KMS-11 (cell line): ENCODE results near the gene LY6G5B.

Experiments
- H2AFZ ChIP-seq: fragments of 200-600 bp; sonication (generic); 2 replicates; pipeline ENCODE4 v1.6.1; 2016; ENCODE audit warnings: antibody characterized with exemption, mixed run types, low read depth
- H3K27ac ChIP-seq: fragments of 200-600 bp; sonication (generic); 2 replicates; pipeline ENCODE4 v1.6.1; 2016; ENCODE audit warnings: mild to moderate bottlenecking, mixed run types
- H3K27me3 ChIP-seq: fragments of 200-600 bp; sonication (generic); 2 replicates; pipeline ENCODE4 v1.6.1; 2017; ENCODE audit warnings: mild to moderate bottlenecking, low read depth, mixed run types, moderate library complexity; ENCODE audit not compliant: insufficient read depth
- H3K36me3 ChIP-seq: fragments of 200-600 bp; sonication (generic); 2 replicates; pipeline ENCODE4 v1.6.1; 2017; ENCODE audit warnings: mild to moderate bottlenecking, mixed run types; ENCODE audit not compliant: insufficient read depth
- H3K4me1 ChIP-seq: fragments of 200-600 bp; sonication (generic); 2 replicates; pipeline ENCODE4 v1.6.1; 2016; ENCODE audit warnings: mild to moderate bottlenecking, low read depth, mixed run types; ENCODE audit not compliant: poor library complexity, severe bottlenecking
- H3K4me2 ChIP-seq: fragments of 200-600 bp; sonication (generic); 2 replicates; pipeline ENCODE4 v1.7.0; 2016; ENCODE audit warnings: mild to moderate bottlenecking, mixed run types
- H3K4me3 ChIP-seq: fragments of 200-600 bp; sonication (generic); IDR thresholded peaks from 2 replicates; pipeline ENCODE4 v1.6.1; 2017; ENCODE audit warnings: low read depth, low read length, mixed read lengths; ENCODE audit not compliant: insufficient read depth
- H3K79me2 ChIP-seq: fragments of 200-600 bp; sonication (generic); 2 replicates; pipeline ENCODE4 v1.6.1; 2016; ENCODE audit warnings: low read depth, mixed run types; ENCODE audit not compliant: insufficient read depth
- H3K9ac ChIP-seq: fragments of 200-600 bp; sonication (generic); 2 replicates; pipeline ENCODE4 v1.6.1; 2016; ENCODE audit warnings: mild to moderate bottlenecking, mixed run types
- H4K20me1 ChIP-seq: fragments of 200-600 bp; sonication (generic); 2 replicates; pipeline ENCODE4 v1.6.1; 2016; ENCODE audit warnings: mild to moderate bottlenecking, mixed run types; ENCODE audit not compliant: insufficient read depth
- TF ChIP-seq, protein P1 (sequence below): fragments of 200-600 bp; sonication (generic); conservative IDR thresholded peaks from 2 replicates; pipeline ENCODE4 v1.6.1; 2017; ENCODE audit warnings: low read depth, mild to moderate bottlenecking, antibody characterized with exemption, low read length, moderate library complexity, mixed read lengths

The LY6G5B gene

GRCh38 chr6:31692886-31693285 lies 23.1 kb downstream of the LY6G5B start:
- peaks cover 8% of the 10 kb centered on the region for H3K4me1 ChIP-seq
- H3K4me3 ChIP-seq = no peak overlapping the region
- no peaks in the 10 kb centered on the region; the same call in 1 of the 2 replicates for H3K79me2 ChIP-seq
- no peak overlapping the region for H3K9ac ChIP-seq
- no peaks in the 10 kb centered on the region for H3K27me3 ChIP-seq
- H3K27ac ChIP-seq = no peak overlapping the region
- no peaks in the 10 kb centered on the region for H4K20me1 ChIP-seq
- no peak overlapping the region for H3K4me2 ChIP-seq
- H2AFZ ChIP-seq = no peak overlapping the region
- TF ChIP-seq, protein P1, sequence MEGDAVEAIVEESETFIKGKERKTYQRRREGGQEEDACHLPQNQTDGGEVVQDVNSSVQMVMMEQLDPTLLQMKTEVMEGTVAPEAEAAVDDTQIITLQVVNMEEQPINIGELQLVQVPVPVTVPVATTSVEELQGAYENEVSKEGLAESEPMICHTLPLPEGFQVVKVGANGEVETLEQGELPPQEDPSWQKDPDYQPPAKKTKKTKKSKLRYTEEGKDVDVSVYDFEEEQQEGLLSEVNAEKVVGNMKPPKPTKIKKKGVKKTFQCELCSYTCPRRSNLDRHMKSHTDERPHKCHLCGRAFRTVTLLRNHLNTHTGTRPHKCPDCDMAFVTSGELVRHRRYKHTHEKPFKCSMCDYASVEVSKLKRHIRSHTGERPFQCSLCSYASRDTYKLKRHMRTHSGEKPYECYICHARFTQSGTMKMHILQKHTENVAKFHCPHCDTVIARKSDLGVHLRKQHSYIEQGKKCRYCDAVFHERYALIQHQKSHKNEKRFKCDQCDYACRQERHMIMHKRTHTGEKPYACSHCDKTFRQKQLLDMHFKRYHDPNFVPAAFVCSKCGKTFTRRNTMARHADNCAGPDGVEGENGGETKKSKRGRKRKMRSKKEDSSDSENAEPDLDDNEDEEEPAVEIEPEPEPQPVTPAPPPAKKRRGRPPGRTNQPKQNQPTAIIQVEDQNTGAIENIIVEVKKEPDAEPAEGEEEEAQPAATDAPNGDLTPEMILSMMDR = no peak
- H3K36me3 ChIP-seq = no peaks in the 10 kb centered on the region

- Histone ChIP-seq H3K9ac (no peak overlapping the region), H2AFZ (no peak overlapping the region), H3K36me3 (no peaks in the 10 kb centered on the region), H4K20me1 (no peaks in the 10 kb centered on the region), H3K4me1 (peaks cover 14% of the 10 kb centered on the region), H3K4me3 (no peak overlapping the region), H3K79me2 (no peaks in the 10 kb centered on the region; the same call in 1 of the 2 replicates), H3K27ac (no peak overlapping the region), H3K4me2 (no peak overlapping the region), H3K27me3 (no peaks in the 10 kb centered on the region)
- TF ChIP-seq, protein P1 = no peak
Measured at GRCh38 chr6:31693535-31693934, 23.8 kb downstream of the LY6G5B start.

GRCh38 chr6:31697555-31697954 lies 27.8 kb downstream of the LY6G5B start:
- Histone ChIP-seq H3K4me2 (no peak overlapping the region), H4K20me1 (no peaks in the 10 kb centered on the region)

GRCh38 chr6:31700740-31701401 lies 31.1 kb downstream of the LY6G5B start:
- no peaks in the 10 kb centered on the region for H3K36me3 ChIP-seq
- H3K4me2 ChIP-seq = no peak overlapping the region; the same call in 1 of the 2 replicates
- no peak overlapping the region for H3K27ac ChIP-seq
- H3K27me3 ChIP-seq = no peaks in the 10 kb centered on the region
- no peak overlapping the region for H3K9ac ChIP-seq
- peaks cover 27% of the 10 kb centered on the region for H3K4me1 ChIP-seq
- no peak overlapping the region for H2AFZ ChIP-seq
- no peak overlapping the region for H3K4me3 ChIP-seq
- TF ChIP-seq, protein P1 = no peak
- no peaks in the 10 kb centered on the region for H4K20me1 ChIP-seq
- peaks cover 11% of the 10 kb centered on the region; the same call in 1 of the 2 replicates for H3K79me2 ChIP-seq

More at GRCh38 chr6:31697555-31697954, 27.8 kb downstream of the LY6G5B start:
- Histone ChIP-seq H3K27me3 (no peaks in the 10 kb centered on the region), H3K4me1 (peaks cover 22% of the 10 kb centered on the region), H3K27ac (peak overlapping the region; percentile 34; the same call in 1 of the 2 replicates), H3K4me3 (no peak overlapping the region), H2AFZ (no peak overlapping the region), H3K9ac (no peak overlapping the region), H3K79me2 (peaks cover 10% of the 10 kb centered on the region; the same call in 1 of the 2 replicates), H3K36me3 (no peaks in the 10 kb centered on the region)
- TF ChIP-seq, protein P1 = no peak
